ENCODE data around the gene TCF23. TPM values are rescaled to one million over a fixed set of nuclear protein-coding genes. Genes with fewer than 3 reads are reported as not detected.

Gene TCF23
- total RNA-seq, 2 donors from 2014 or later = not detected

GRCh38 chr2:27122791-27123190, 26.0 kb upstream of the TCF23 start:
- Mint-ChIP-seq H3K27me3 (peaks cover 13% of the 10 kb centered on the region), H3K4me3 (peak overlapping the region; percentile 87), H3K9me3 (no peaks in the 10 kb centered on the region), H3K36me3 (ENCODE audit: low read depth) (no peaks in the 10 kb centered on the region), H3K4me1 (peaks cover 5% of the 10 kb centered on the region), H3K27ac (peak overlapping the region; percentile 70)
- ATAC-seq (replicated peaks) = no peak

- Mint-ChIP-seq H3K4me1 (peaks cover 5% of the 10 kb centered on the region), H3K36me3 (ENCODE audit: low read depth) (no peaks in the 10 kb centered on the region), H3K9me3 (no peaks in the 10 kb centered on the region), H3K4me3 (peak within 1 kb of the TSS; percentile 87), H3K27ac (peak within 1 kb of the TSS; percentile 70), H3K27me3 (peaks cover 10% of the 10 kb centered on the region)
- ATAC-seq (replicated peaks) = peak; percentile 93
Observed at GRCh38 chr2:27123302-27124150, 25.3 kb upstream of the TCF23 start, which contains the start of gene ABHD1. Gene ABHD1, plus strand, starts transcription at chr2:27123815. Its CDS starts 134 bp downstream, at chr2:27123949.

- no peak for ATAC-seq (replicated peaks)
- peaks cover 11% of the 10 kb centered on the region for H3K36me3 Mint-ChIP-seq (ENCODE audit: low read depth)
- H3K9me3 Mint-ChIP-seq = no peaks in the 10 kb centered on the region
- no peak overlapping the region for H3K4me3 Mint-ChIP-seq
- H3K27me3 Mint-ChIP-seq = peaks cover 2% of the 10 kb centered on the region
- H3K27ac Mint-ChIP-seq = no peak overlapping the region
- H3K4me1 Mint-ChIP-seq = peaks cover 5% of the 10 kb centered on the region
Observed at GRCh38 chr2:27125104-27125503, 23.7 kb upstream of the TCF23 start.

- H3K36me3 Mint-ChIP-seq (ENCODE audit: low read depth) = peaks cover 22% of the 10 kb centered on the region
- H3K4me3 Mint-ChIP-seq = no peak overlapping the region
- peaks cover 5% of the 10 kb centered on the region for H3K4me1 Mint-ChIP-seq
- no peaks in the 10 kb centered on the region for H3K27me3 Mint-ChIP-seq
- H3K27ac Mint-ChIP-seq = no peak overlapping the region
- no peaks in the 10 kb centered on the region for H3K9me3 Mint-ChIP-seq
- ATAC-seq (replicated peaks) = no peak
Observed at GRCh38 chr2:27126252-27126710, 22.5 kb upstream of the TCF23 start.

GRCh38 chr2:27127883-27128667, 20.7 kb upstream of the TCF23 start:
- peaks cover 38% of the 10 kb centered on the region for H3K36me3 Mint-ChIP-seq (ENCODE audit: low read depth)
- peaks cover 8% of the 10 kb centered on the region for H3K4me1 Mint-ChIP-seq
- ATAC-seq (replicated peaks) = no peak
- no peaks in the 10 kb centered on the region for H3K27me3 Mint-ChIP-seq
- no peaks in the 10 kb centered on the region for H3K9me3 Mint-ChIP-seq
- H3K4me3 Mint-ChIP-seq = no peak overlapping the region
- H3K27ac Mint-ChIP-seq = no peak overlapping the region

- H3K36me3 Mint-ChIP-seq (ENCODE audit: low read depth) = peaks cover 47% of the 10 kb centered on the region
- no peak for ATAC-seq (replicated peaks)
- H3K4me1 Mint-ChIP-seq = peaks cover 10% of the 10 kb centered on the region
- peak overlapping the region; percentile 50 for H3K27ac Mint-ChIP-seq
- no peaks in the 10 kb centered on the region for H3K27me3 Mint-ChIP-seq
- H3K4me3 Mint-ChIP-seq = no peak overlapping the region
- H3K9me3 Mint-ChIP-seq = no peaks in the 10 kb centered on the region
Observed at GRCh38 chr2:27128668-27129571, 19.9 kb upstream of the TCF23 start.

- peaks cover 10% of the 10 kb centered on the region for H3K4me1 Mint-ChIP-seq
- H3K9me3 Mint-ChIP-seq = no peaks in the 10 kb centered on the region
- H3K36me3 Mint-ChIP-seq (ENCODE audit: low read depth) = peaks cover 54% of the 10 kb centered on the region
- ATAC-seq (replicated peaks) = no peak
- no peak overlapping the region for H3K4me3 Mint-ChIP-seq
- no peaks in the 10 kb centered on the region for H3K27me3 Mint-ChIP-seq
- H3K27ac Mint-ChIP-seq = no peak overlapping the region
Observed at GRCh38 chr2:27130396-27130795, 18.4 kb upstream of the TCF23 start.

GRCh38 chr2:27131429-27131828, 17.4 kb upstream of the TCF23 start:
- Mint-ChIP-seq H3K36me3 (ENCODE audit: low read depth) (peaks cover 54% of the 10 kb centered on the region), H3K27me3 (no peaks in the 10 kb centered on the region), H3K4me3 (no peak overlapping the region), H3K9me3 (no peaks in the 10 kb centered on the region), H3K27ac (no peak overlapping the region), H3K4me1 (peaks cover 10% of the 10 kb centered on the region)
- ATAC-seq (replicated peaks) = no peak

- Mint-ChIP-seq H3K27me3 (no peaks in the 10 kb centered on the region), H3K27ac (peak overlapping the region; percentile 91), H3K4me1 (peaks cover 10% of the 10 kb centered on the region), H3K9me3 (no peaks in the 10 kb centered on the region), H3K4me3 (peak overlapping the region; percentile 86), H3K36me3 (ENCODE audit: low read depth) (peaks cover 54% of the 10 kb centered on the region)
- ATAC-seq (replicated peaks) = no peak
Observed at GRCh38 chr2:27133195-27133875, 15.5 kb upstream of the TCF23 start.

- peaks cover 52% of the 10 kb centered on the region for H3K36me3 Mint-ChIP-seq (ENCODE audit: low read depth)
- peak within 1 kb of the TSS; percentile 86 for H3K4me3 Mint-ChIP-seq
- H3K9me3 Mint-ChIP-seq = no peaks in the 10 kb centered on the region
- no peaks in the 10 kb centered on the region for H3K27me3 Mint-ChIP-seq
- peaks cover 10% of the 10 kb centered on the region for H3K4me1 Mint-ChIP-seq
- peak; percentile 97 for ATAC-seq (replicated peaks)
- H3K27ac Mint-ChIP-seq = peak within 1 kb of the TSS; percentile 91
Observed at GRCh38 chr2:27133905-27134780, 14.7 kb upstream of the TCF23 start, which contains the start of gene PREB. Gene PREB, minus strand, starts transcription at chr2:27134636. Its CDS starts 215 bp downstream, at chr2:27134421.

GRCh38 chr2:27134781-27135477, 13.9 kb upstream of the TCF23 start:
- ATAC-seq (replicated peaks) = no peak
- H3K27ac Mint-ChIP-seq = peak overlapping the region; percentile 91
- H3K27me3 Mint-ChIP-seq = no peaks in the 10 kb centered on the region
- no peaks in the 10 kb centered on the region for H3K9me3 Mint-ChIP-seq
- H3K4me3 Mint-ChIP-seq = peak overlapping the region; percentile 86
- peaks cover 44% of the 10 kb centered on the region for H3K36me3 Mint-ChIP-seq (ENCODE audit: low read depth)
- peaks cover 10% of the 10 kb centered on the region for H3K4me1 Mint-ChIP-seq

- ATAC-seq (replicated peaks) = no peak
- Mint-ChIP-seq H3K36me3 (ENCODE audit: low read depth) (peaks cover 39% of the 10 kb centered on the region), H3K27me3 (no peaks in the 10 kb centered on the region), H3K9me3 (no peaks in the 10 kb centered on the region), H3K4me3 (peak overlapping the region; percentile 86), H3K4me1 (peaks cover 10% of the 10 kb centered on the region), H3K27ac (peak overlapping the region; percentile 91)
Observed at GRCh38 chr2:27135478-27135955, 13.3 kb upstream of the TCF23 start.

Data from activated T-helper 17 cell treated with anti-CD3 and anti-CD28 coated beads, Interleukin-2, amount 50 U/mL, for 72 hours (primary cell).